Large intestine (tissue), 3 donors: ENCODE results near the gene ANKS6. TPM values are rescaled to one million over a fixed set of nuclear protein-coding genes. Genes with fewer than 3 reads are reported as not detected.

Experiments
- DNase-seq, 2 donors: peaks; one replicate each; pipeline versions ENCODE4 v3.0.0 to v3.0.0-alpha.2; 2013
- H3K27ac ChIP-seq: one replicate; pipeline ENCODE4 v1.5.1; 2013; ENCODE audit warnings: low read length
- H3K27me3 ChIP-seq: 2 replicates; pipeline ENCODE4 v1.6.1; 2013; ENCODE audit warnings: low read length; ENCODE audit not compliant: control insufficient read depth, insufficient read depth
- H3K36me3 ChIP-seq: 2 replicates; pipeline ENCODE4 v1.6.1; 2013; ENCODE audit warnings: low read length; ENCODE audit not compliant: control insufficient read depth, insufficient read depth
- H3K4me1 ChIP-seq: one replicate; pipeline ENCODE4 v1.6.1; 2013; ENCODE audit warnings: low read length; ENCODE audit not compliant: control insufficient read depth, insufficient read depth
- H3K4me3 ChIP-seq: one replicate; pipeline ENCODE4 v1.5.1; 2013; ENCODE audit warnings: low read length
- H3K9me3 ChIP-seq: one replicate; pipeline ENCODE4 v1.6.1; 2013; ENCODE audit warnings: mild to moderate bottlenecking, low read depth, low read length, moderate library complexity; ENCODE audit not compliant: control insufficient read depth
- WGBS: methylation state at CpG from one replicate; pipeline ENCODE4 v1.1.5; 2013; ENCODE audit warnings: low lambda C conversion rate; ENCODE audit not compliant: insufficient coverage; 5-methylcytosine and 5-hydroxymethylcytosine counted together
- polyA plus RNA-seq: library from polyadenylated mRNA; unstranded; fragments of 120-200 nt; gene quantifications from one replicate; pipeline ENCODE4 v1.2.1, GENCODE V29; 2013

ANKS6 gene
- polyA plus RNA-seq, 1 donor = 36.9 TPM

DNA sequence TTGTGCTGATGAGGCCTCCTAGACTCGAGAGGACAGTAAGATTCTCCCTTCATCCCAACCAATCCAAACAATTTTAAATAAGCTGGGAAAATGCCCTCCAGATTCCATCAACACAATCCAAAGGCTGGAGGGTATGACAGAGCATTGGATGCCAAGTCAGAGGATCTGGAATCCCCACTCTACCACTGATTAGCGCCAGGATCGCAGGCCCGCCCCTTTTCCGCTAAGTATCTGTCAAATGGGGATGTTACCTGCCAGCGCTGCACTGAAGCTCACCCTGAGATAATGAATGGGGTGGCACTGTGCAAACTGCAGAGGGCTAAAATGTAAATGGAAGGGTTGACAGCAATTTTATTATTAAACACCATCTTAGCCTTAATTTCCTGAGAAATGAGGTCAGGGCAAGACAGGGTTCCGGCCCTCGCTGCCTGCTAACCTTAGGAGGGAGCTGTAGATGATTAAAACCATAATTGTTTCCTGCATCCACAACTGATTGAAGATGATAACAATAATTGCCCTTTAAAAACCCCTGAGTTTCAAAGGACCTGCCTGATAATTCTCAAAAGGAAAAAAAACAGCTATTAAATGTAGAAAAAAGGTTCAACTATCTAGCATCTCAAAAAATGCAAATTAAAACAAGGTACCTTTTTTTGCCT lies 56.0 kb downstream of the ANKS6 start:
- WGBS = no CpG with 5 or more reads among the region's 8 CpGs
- no peaks in the 10 kb centered on the region for H3K9me3 ChIP-seq
- H3K27ac ChIP-seq = no peak overlapping the region
- DNase-seq = no peak
- H3K4me3 ChIP-seq = no peak overlapping the region
- H3K27me3 ChIP-seq = no peaks in the 10 kb centered on the region
- peaks cover 51% of the 10 kb centered on the region for H3K36me3 ChIP-seq
- H3K4me1 ChIP-seq = no peaks in the 10 kb centered on the region

DNA sequence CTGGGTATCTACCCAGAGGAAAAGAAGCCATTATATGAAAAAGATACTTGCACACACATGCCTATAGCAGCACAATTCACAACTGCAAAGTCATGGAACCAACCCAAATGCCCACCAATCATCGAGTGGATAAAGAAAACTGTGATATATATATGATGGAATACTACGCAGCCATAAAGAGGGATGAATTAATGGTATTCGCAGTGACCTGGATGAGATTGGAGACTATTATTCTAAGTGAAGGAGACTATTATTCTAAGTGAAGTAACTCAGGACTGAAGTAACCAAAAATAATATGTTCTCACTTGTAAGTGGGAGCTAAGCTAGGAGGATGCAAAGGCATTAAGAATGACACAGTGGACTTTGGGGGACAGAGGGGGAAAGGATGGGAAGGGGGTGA lies 57.6 kb downstream of the ANKS6 start:
- no peaks in the 10 kb centered on the region for H3K4me1 ChIP-seq
- no peak overlapping the region for H3K27ac ChIP-seq
- H3K9me3 ChIP-seq = no peaks in the 10 kb centered on the region
- peaks cover 50% of the 10 kb centered on the region for H3K36me3 ChIP-seq
- no peak for DNase-seq
- H3K4me3 ChIP-seq = no peak overlapping the region
- WGBS = 100% methylated on average over 2 of the region's 3 CpGs
- H3K27me3 ChIP-seq = no peaks in the 10 kb centered on the region

DNA sequence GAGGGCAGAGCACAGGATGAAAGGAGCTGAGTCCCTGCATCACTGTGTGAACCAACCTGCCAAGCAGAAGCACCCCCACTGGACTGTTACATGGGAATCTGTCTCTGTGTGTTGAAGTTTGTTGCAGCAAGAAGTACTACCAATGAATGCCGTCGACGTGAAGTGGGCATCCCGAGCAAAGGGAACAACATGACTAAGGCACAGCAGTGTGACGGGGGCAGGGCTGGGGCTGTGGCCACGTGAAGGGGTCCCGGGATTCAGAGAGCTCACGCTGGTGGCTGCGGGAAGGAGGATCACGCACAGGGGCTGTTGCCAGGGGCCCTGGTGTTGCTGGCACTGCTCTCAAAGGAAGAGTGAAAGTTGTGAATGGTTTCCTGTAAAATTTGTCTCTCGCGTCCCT lies 60.1 kb downstream of the ANKS6 start:
- H3K27me3 ChIP-seq = no peaks in the 10 kb centered on the region
- H3K4me3 ChIP-seq = no peak overlapping the region
- no peaks in the 10 kb centered on the region for H3K4me1 ChIP-seq
- H3K9me3 ChIP-seq = no peaks in the 10 kb centered on the region
- DNase-seq = no peak
- no peak overlapping the region for H3K27ac ChIP-seq
- H3K36me3 ChIP-seq = peaks cover 43% of the 10 kb centered on the region
- WGBS = 56% methylated on average over 2 of the region's 12 CpGs

DNA sequence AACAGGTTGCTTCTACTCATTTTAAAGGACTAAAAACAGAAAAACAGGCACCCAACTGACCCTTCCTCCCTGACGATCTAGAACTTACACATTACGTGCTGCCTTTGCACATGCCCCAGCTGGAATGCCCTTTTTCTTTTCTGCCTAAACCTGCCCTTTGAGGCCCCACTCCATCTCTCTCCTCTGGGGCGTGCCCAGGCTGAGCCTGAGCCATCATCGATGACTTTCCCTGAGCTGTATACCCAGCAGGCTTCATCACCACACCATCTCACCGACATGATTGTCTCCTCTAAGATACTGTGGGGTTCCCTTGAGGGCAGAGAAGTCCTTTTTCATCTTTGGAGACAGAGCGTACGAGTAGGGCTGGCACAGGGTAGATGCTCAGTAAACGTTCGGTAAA lies 63.6 kb downstream of the ANKS6 start:
- no peak overlapping the region for H3K27ac ChIP-seq
- no CpG with 5 or more reads among the region's 9 CpGs for WGBS
- H3K9me3 ChIP-seq = no peaks in the 10 kb centered on the region
- no peak for DNase-seq
- no peaks in the 10 kb centered on the region for H3K4me1 ChIP-seq
- H3K36me3 ChIP-seq = peaks cover 37% of the 10 kb centered on the region
- no peaks in the 10 kb centered on the region for H3K27me3 ChIP-seq
- H3K4me3 ChIP-seq = no peak overlapping the region

DNA sequence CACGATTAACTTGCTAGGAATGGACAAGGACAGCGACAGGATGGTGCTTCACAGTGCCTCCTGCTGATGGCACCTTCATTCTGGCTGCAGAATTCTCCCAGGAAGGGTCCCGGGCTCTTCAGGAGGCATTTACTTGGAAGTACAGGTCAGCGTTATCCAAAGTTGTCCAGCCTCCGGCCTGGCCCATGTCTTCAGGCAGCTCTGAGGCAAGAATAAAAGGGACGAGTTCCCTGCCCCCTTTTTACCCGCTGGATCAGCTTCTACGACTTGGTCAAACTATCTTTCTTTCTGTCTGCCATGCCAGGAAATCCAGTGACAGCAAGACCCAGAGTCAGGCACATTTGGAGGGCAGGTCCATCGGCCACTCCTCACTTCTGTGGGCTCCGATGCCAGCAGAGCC lies 64.3 kb downstream of the ANKS6 start:
- H3K36me3 ChIP-seq = peaks cover 36% of the 10 kb centered on the region
- H3K4me1 ChIP-seq = no peaks in the 10 kb centered on the region
- no CpG with 5 or more reads among the region's 10 CpGs for WGBS
- no peaks in the 10 kb centered on the region for H3K27me3 ChIP-seq
- H3K9me3 ChIP-seq = no peaks in the 10 kb centered on the region
- no peak overlapping the region for H3K4me3 ChIP-seq
- DNase-seq = no peak
- no peak overlapping the region for H3K27ac ChIP-seq

DNA sequence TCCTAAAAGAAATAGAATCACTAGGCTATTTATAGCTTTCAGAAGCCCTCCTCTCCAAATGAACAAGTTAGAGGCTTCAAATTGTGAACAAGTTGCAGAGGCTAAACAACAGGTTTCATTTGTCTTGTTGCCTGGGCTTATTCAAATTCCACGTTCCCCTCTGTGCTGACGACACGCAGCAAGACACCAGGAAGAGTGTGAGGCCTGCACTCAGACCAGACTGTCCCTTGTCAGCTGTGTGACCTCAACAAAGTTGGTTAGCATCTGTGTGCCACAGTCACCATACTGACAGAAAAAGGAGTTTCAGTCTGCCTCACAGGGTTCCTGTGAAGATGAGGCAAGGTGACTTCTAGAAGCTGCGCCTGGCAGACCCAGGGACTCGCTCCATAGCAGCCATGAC lies 65.5 kb downstream of the ANKS6 start:
- no peak for DNase-seq
- WGBS = no CpG with 5 or more reads among the region's 5 CpGs
- Histone ChIP-seq H3K36me3 (peaks cover 25% of the 10 kb centered on the region), H3K4me1 (no peaks in the 10 kb centered on the region), H3K4me3 (no peak overlapping the region), H3K27me3 (peaks cover 3% of the 10 kb centered on the region), H3K9me3 (no peaks in the 10 kb centered on the region), H3K27ac (no peak overlapping the region)

DNA sequence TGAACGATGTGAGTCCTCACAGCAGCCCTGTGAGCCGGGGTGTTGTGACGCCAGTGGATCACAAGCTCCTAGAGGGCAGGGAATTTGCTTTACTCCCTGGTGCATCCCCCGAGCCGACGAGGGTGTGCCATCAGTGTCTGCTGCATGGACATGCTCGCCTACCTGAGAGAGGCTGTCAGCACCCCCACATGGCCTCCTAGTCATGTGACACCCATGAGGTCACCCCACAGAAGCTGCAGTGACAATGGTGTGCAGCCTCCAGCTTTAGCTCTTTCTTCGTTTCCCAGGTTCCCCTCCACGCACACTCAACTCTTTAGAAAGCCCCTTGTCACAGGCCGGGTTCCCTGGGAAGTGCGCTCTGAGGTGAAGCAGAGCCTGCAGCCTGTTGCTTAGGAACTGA lies 67.9 kb downstream of the ANKS6 start:
- H3K4me3 ChIP-seq = no peak overlapping the region
- no peaks in the 10 kb centered on the region for H3K9me3 ChIP-seq
- WGBS = no CpG with 5 or more reads among the region's 11 CpGs
- peaks cover 4% of the 10 kb centered on the region for H3K36me3 ChIP-seq
- H3K27ac ChIP-seq = no peak overlapping the region
- no peaks in the 10 kb centered on the region for H3K4me1 ChIP-seq
- no peak for DNase-seq
- H3K27me3 ChIP-seq = peaks cover 7% of the 10 kb centered on the region

DNA sequence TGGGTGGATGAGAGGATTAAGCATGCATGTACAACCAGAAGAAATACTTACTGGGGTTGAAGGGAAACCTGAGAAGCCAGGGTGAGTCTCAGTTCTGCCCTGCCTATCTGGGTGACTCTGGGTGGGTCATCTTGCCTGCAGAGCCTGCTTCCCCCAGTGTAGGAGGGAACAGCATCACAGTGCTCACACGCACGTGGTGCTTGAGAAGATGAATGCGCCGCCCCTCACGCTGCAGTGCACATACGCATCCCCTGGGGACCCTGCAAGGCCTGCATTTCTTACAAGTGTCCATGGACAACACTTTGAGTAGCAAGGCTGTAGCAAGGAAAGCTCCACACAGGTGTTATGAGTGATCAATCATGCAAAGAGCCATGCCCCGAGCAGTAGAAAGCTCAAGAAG lies 68.9 kb downstream of the ANKS6 start:
- H3K36me3 ChIP-seq = no peaks in the 10 kb centered on the region
- no peaks in the 10 kb centered on the region for H3K9me3 ChIP-seq
- no peaks in the 10 kb centered on the region for H3K4me1 ChIP-seq
- H3K27me3 ChIP-seq = peaks cover 7% of the 10 kb centered on the region
- no peak for DNase-seq
- no CpG with 5 or more reads among the region's 7 CpGs for WGBS
- no peak overlapping the region for H3K27ac ChIP-seq
- H3K4me3 ChIP-seq = no peak overlapping the region

DNA sequence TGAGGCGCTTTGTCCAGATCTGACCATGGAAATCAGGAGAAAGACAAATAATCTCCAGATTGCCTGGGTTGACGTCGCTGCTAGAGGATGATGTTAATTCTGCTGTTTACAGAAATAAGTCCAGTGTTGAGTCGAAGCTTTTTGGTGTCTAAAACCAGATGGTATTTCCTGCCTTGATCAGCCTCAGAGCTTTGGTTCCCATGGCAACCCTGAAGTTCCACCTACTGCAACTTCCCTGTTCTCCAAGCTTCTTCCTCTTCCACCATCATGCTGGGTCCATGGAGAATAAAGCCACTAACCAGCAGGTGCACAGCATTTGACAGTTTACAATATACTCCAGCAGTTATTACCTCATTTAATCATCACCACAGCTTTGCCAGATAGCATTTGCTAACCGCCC lies 69.6 kb downstream of the ANKS6 start:
- Histone ChIP-seq H3K4me3 (no peak overlapping the region), H3K27me3 (peaks cover 7% of the 10 kb centered on the region), H3K27ac (no peak overlapping the region), H3K9me3 (no peaks in the 10 kb centered on the region), H3K36me3 (no peaks in the 10 kb centered on the region), H3K4me1 (no peaks in the 10 kb centered on the region)
- DNase-seq = peak in 1 of 2 donors; percentile 11
- no CpG with 5 or more reads among the region's 5 CpGs for WGBS

DNA sequence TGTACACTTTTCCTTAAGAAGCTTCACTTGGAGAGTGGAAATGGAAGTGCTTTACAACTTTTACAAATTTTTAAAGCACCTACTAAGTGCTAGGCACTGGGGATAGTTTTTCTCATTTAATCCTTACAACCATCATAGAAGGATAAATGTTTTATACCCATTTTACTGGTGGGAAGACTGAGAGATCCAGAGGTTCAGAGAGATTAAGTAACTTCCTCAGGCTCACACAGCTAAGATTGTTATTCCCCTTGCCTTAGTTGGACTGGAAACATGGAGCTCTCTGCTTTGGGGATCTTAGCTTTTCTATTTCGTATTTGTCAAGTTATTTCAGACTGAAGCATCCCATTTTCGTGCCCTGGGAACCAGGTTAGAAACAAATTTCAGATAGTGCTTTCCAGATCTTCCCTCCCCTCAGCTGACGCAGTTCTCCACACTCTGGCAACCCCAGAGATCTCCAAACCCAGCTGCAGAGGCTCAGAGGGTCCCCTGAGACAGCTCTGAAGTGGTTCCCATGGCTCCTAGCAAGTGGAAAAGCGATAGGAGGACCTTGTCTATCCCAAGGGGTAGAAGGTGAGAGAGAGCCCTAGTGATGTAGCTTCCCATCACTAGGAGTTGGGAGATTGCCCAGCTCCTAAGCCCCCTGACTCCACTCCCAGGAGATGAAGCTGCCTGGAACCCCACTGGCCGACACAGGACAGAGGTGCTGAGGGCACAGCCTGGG lies 71.4 kb downstream of the ANKS6 start:
- Histone ChIP-seq H3K4me1 (no peaks in the 10 kb centered on the region), H3K27ac (no peak overlapping the region), H3K4me3 (no peak overlapping the region), H3K9me3 (no peaks in the 10 kb centered on the region), H3K27me3 (peaks cover 7% of the 10 kb centered on the region), H3K36me3 (no peaks in the 10 kb centered on the region)
- no CpG with 5 or more reads among the region's 5 CpGs for WGBS
- DNase-seq = no peak

DNA sequence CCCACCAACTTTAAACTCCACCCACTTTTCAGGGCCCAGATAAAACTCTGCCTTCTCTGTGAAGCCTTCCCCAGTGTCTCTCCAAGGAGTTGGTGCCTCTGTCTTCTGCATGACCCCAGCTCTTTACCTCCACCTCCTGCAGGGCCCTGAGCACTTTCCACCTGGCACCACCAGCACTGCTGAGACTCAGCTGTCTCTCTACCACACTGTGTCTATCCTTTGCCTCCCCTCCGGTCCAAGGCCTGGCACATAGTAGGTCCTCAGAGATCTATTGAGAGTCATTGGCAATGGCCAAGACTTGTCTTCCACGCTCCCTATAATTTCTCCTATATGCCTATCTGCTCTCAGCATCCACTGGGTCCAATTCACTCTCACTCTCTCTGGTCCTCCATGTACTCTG lies 74.7 kb downstream of the ANKS6 start:
- no peaks in the 10 kb centered on the region for H3K36me3 ChIP-seq
- H3K9me3 ChIP-seq = no peaks in the 10 kb centered on the region
- no peaks in the 10 kb centered on the region for H3K4me1 ChIP-seq
- DNase-seq = no peak
- WGBS = no CpG with 5 or more reads among the region's 2 CpGs
- H3K27ac ChIP-seq = no peak overlapping the region
- H3K27me3 ChIP-seq = peaks cover 7% of the 10 kb centered on the region
- no peak overlapping the region for H3K4me3 ChIP-seq
